KBM-7 (cell line): ENCODE measurements around the gene DISC1.
"Not testable (repeated sequence)": the region's sequence is repeated elsewhere in the genome, so short reads cannot be mapped to it uniquely, and the experiment has no call there.

Experiments
- DNase-seq: peaks from one replicate; pipeline ENCODE4 v3.0.0-alpha.2; 2015
- in situ Hi-C: fragments of 300-500 bp; cut with MboI; formaldehyde crosslinking; loops from 2 replicates; pipeline ENCODE4 v1.14.3; 2020; ENCODE audit warnings: low sequenced_read_pairs, low pct_unique_long_range_greater_than_20kb, mixed read lengths

DISC1 gene

DNA sequence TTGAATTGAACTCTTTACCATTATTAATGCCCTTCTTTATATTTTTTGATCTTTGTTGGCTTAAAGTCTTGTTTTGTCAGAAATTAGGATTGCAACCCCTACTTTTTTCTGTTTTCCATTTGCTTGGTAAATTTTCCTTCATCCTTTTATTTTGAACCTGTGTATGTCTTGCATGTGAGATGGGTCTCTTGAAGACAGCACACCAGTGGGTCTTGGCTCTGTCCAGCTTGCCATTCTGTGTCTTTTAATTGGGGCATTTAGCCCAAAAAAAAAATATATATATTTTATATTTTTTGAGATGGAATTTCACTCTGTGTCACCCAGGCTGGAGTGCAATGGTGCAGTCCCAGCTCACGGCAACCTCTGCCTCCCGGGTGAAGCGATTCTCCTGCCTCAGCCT is 33.6 kb downstream of the DISC1 start:
- no peak for DNase-seq
- in situ Hi-C loops, result no loop called here

DNA sequence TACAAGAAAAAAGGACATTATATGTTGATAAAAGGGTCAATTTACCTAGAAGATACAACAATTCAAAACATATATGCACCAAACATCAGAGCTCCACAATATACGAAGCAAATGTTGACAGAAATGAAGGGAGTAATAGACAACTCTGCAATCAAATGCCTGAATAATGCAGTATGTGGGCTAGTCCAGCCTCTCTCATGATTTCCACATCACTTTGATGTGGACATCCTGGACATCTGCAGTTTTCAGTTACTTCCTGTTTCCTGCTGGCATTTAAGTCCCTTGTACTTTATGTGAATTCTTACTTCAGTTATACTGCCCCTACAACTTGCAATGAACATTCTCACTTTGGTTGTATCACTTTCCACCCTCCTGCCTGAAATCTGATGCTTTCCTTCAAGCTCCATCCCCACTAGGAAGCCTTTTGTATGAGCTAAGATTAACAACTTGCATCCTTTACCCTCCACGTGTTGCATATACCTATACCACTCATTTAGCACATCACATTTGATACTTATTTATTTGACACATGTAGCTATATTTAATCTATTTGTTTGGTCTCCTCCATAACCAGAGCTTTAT is 36.7 kb downstream of the DISC1 start:
- in situ Hi-C loops, result no loop called here
- DNase-seq, result peak; percentile 56

DNA sequence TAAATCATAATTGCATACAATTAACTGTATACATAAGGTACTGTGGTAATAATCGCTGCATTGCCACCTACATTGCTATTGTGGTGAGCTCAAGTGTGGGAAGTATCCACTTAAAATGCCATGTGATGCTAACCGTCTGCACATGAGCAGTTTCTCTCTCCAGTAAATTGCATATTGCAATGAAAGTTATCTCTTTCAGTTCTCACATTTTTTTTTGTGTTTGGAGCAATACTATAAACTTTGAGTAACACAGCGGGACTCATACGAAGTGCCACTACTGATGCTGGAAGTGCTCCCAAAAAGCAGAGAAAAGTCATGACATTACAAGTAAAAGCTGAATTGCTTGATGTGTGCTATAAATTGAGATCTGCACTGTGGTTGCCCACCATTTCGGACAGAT is 38.5 kb downstream of the DISC1 start:
- DNase-seq, result no peak
- in situ Hi-C loops, result no loop called here

GRCh38 chr1:231665726-231666125 is 39.1 kb downstream of the DISC1 start:
- DNase-seq, result no peak
- in situ Hi-C loops, result no loop called here

DNA sequence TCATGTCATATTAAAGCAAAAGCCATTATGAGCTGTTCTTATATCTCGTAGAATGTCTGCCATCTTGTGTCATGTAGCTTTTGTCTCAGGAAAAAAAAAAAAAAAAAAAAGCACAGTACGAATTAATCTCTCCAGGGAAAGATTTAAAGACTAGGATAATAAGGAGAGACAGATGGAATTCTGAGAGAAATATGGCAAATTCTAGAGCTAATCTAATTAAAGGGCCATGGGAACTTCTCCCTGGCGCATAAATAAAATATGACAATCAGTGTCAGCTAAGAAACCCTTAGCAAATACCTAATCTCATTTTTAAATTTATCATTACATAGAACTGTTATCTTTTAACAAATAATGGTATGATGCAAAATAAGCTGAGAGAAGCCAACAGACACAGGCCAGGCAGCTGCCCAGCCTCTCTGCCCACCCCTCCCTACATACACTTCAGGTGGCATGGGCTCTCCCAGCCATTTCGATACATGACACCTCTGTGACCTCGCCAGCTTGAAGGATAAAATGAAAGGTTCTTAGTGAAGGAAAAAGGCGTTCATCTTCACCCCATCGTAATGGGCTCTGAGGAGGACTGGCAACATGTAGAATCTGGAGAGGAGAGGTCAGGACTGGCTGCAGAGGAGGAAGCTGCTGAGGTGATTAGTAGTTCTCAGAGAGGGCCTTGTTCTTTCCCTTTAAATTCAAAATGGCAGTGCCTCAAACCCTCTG is 39.8 kb downstream of the DISC1 start:
- in situ Hi-C loops, result no loop called here
- peak; percentile 7 for DNase-seq

DNA sequence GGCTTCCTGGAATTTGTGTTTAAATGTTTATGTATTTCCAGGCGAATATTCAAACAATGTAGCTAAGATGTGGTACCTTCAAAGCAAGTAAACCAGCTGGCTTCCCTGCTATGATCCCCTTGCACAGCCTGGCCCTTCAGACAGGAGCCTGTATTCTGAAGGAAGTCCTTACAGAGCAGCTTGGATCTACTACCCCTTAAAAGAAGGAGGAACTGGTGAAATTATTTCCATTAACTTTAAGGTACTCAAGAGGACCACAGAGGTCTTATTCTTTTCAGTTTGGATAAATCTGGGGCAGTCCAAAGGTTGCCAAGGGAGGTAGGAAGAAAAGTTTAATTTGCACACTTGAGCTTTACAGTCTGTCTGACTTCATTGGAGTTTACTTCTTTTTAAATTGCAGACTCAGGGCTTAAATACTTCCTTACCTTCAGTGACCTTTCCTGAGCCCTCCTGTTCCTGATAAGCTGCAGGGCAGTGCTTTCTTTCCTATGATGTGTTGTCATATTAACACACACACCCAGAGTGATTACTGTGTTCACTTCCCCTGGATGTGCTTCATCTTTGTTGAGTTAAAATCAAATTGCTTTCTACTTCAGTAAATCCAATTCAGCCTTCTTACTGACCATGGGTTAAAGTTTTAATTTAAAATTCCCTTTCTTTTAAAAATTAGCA is 40.5 kb downstream of the DISC1 start:
- no peak for DNase-seq
- in situ Hi-C loops, result no loop called here

GRCh38 chr1:231667896-231668506 is 41.4 kb downstream of the DISC1 start:
- in situ Hi-C loops, result no loop called here

GRCh38 chr1:231668826-231669225 is 42.2 kb downstream of the DISC1 start:
- in situ Hi-C loops, result no loop called here
- no peak for DNase-seq

More at GRCh38 chr1:231667896-231668506, 41.4 kb downstream of the DISC1 start:
- no peak for DNase-seq

GRCh38 chr1:231669864-231670621 is 43.5 kb downstream of the DISC1 start:
- DNase-seq, in situ Hi-C loops: not testable (repeated sequence)

GRCh38 chr1:231670755-231671154 is 44.2 kb downstream of the DISC1 start:
- no peak for DNase-seq
- in situ Hi-C loops, result no loop called here

DNA sequence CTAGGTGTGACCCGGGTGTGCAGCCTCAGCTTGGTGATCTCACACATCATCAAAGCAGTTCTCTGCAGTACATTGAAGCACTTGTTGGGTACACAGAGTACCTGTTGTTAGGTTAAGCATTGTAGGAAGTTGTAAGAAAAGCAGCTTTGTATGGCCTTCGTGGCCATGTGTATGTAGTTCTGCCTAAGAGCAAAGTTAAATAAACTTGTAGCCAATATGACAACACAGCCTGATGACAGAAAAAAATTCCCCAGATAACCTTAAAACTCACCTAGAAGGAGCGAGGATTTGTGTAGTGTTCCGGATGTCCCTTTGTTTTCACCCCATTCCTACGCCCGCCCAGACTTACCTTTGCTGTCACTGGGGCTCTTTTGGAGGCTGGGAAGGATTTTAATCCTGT is 48.0 kb downstream of the DISC1 start:
- in situ Hi-C loops, result no loop called here
- DNase-seq, result no peak

DNA sequence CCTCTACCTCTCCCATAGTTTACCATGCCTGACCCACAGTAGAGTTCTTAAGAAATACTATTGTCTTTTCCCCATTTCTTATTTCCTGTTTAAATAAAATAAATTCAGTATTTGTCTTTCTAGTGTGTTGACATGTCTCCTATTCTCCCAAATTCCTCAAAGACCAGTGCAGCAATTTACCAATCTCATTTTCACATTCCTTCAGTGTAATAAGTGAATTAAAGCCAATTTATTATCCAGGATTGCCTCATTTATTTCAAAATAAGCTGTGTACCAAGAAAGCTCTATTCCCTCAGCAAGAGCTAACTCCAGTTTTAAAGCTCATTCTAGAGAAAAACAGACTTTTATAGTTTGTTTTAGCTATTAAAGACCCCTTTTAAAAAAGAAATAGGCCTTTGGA is 49.9 kb downstream of the DISC1 start:
- DNase-seq, result no peak
- in situ Hi-C loops, result no loop called here

- in situ Hi-C loops, result no loop called here
- DNase-seq, result no peak
Observed at GRCh38 chr1:231677442-231677841, 50.9 kb downstream of the DISC1 start.

- in situ Hi-C loops, result no loop called here
- DNase-seq, result no peak
Observed at GRCh38 chr1:231678011-231678432, 51.4 kb downstream of the DISC1 start.

GRCh38 chr1:231679109-231679508 is 52.5 kb downstream of the DISC1 start:
- in situ Hi-C loops, result no loop called here
- DNase-seq, result no peak

DNA sequence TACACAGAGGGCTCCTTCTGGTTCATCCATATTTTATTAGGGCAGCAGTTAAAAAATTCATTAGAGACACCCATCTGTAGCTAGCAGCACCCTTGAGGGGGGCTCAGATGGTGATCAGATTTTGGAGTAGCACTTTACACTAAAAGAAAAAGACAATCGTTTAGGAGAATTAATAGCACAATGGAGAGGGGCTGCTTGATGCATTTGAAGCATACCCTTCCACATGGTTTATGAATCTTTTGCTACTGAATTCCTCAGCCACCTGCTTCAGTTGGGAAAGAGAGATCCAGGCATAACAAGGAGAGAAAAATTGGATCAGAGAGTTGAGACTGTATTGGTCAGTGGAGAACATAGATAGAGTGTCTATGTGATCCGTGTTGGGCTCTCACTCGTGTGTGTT is 54.4 kb downstream of the DISC1 start:
- DNase-seq, result no peak
- in situ Hi-C loops, result no loop called here

- no peak for DNase-seq
- in situ Hi-C loops, result no loop called here
Observed at GRCh38 chr1:231682779-231683178, 56.2 kb downstream of the DISC1 start.

DNA sequence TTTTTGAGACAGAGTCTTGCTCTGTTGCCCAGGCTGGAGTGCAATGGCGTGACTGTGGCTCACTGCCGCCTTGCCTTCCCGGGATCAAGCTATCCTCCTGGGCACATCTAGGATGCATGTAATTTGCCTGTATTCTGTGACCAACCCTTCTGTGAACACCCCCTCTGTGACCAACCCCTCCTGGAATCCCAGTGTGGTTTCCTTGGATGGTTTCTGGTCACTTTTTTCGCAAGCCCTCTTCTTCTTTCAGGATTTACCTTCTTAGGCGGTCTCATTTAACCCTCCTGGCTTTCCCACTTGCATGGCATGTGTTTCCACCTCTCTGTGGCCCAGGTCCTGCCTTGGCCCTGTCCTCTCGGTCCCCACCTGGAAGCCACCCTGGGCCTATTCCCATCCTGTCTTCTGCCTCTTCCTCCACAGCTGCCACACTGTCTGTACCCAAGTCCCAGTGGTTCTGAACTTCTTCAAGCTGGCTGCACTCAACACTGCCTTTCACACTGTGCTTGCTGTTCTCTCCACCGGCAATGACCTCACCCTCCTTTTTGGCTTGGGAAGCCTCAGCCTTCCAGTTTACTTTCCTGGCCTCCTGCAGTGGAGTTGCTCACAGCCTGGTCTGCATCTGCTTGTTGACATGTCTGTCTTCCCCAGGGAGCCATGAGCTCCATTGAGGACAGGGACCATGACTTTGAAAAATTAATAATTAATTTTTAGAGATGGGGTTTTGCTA is 57.0 kb downstream of the DISC1 start:
- DNase-seq, result no peak
- in situ Hi-C loops, result no loop called here
